ENCODE measurements around the gene SCGN.

DNA sequence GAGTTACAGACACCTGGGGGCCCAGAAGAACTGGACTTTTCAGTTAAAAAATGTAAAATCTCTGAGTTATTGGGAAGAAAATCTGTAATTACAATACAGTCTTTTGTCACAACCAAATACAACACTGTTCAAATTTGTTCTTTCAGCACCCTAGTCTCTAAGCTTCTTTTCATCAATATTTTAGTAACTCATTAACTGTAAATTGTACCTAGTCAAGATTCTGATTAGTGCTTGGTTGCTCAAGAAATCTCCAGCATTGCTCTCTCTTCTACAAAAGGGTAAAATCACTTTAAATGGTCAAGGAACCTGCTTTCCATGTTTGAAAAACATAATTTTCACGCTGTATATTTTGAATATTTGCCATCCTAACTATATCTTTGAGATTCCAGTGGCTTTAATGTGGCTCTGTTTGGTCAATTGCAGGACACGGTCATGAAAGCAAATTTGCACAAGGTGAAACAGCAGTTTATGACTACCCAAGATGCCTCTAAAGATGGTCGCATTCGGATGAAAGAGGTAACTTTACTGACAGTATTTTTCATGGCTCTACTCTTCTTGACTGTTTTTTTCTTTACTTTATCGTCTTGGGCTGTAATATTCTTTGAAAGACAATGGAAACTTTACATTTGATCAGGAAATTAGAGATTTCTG is 9.2 kb downstream of the SCGN start:
- TF ChIP-seq, protein P1, sequence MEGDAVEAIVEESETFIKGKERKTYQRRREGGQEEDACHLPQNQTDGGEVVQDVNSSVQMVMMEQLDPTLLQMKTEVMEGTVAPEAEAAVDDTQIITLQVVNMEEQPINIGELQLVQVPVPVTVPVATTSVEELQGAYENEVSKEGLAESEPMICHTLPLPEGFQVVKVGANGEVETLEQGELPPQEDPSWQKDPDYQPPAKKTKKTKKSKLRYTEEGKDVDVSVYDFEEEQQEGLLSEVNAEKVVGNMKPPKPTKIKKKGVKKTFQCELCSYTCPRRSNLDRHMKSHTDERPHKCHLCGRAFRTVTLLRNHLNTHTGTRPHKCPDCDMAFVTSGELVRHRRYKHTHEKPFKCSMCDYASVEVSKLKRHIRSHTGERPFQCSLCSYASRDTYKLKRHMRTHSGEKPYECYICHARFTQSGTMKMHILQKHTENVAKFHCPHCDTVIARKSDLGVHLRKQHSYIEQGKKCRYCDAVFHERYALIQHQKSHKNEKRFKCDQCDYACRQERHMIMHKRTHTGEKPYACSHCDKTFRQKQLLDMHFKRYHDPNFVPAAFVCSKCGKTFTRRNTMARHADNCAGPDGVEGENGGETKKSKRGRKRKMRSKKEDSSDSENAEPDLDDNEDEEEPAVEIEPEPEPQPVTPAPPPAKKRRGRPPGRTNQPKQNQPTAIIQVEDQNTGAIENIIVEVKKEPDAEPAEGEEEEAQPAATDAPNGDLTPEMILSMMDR (IDR thresholded peaks at IDR 0.05), result no peak
- no peak for TF ChIP-seq POLR2A (IDR thresholded peaks at IDR 0.05)

All from right lobe of liver (tissue), 4 donors.